ENCODE results near the gene ERICH3.

DNA sequence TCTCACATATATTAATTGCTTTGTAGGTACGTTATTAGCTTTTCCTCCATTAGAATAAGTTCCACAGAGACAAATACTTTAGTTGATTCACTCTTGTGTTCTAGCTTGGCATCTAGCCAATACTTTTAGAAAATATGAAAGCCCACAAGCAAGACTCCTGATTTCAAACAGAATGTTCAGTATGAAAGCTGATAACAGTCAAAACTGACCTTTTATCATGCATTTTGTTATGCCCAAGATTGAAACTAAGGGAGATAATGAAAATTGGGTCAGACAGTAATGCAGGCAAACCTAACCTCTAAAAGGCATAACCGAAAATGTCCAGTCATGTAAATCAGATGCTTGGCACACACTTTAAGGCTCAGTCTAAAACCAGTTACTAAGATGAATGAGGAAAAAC lies 61.7 kb downstream of the ERICH3 start:
- TF ChIP-seq CTCF (IDR thresholded peaks at IDR 0.05; ENCODE audit: poor library complexity) = no peak
- no peak for TF ChIP-seq EZH2 (IDR thresholded peaks at IDR 0.05; ENCODE audit: borderline replicate concordance)
- no peak for TF ChIP-seq EZH2phosphoT487 (IDR thresholded peaks at IDR 0.05; ENCODE audit: low read depth, severe bottlenecking, unreplicated experiment)
